ENCODE measurements around the gene MED20. TPM values are rescaled to one million over a fixed set of nuclear protein-coding genes. Genes with fewer than 3 reads are reported as not detected.

MED20 gene
- total RNA-seq, 1 experiment from 2014 or later: 24.5 TPM

DNA sequence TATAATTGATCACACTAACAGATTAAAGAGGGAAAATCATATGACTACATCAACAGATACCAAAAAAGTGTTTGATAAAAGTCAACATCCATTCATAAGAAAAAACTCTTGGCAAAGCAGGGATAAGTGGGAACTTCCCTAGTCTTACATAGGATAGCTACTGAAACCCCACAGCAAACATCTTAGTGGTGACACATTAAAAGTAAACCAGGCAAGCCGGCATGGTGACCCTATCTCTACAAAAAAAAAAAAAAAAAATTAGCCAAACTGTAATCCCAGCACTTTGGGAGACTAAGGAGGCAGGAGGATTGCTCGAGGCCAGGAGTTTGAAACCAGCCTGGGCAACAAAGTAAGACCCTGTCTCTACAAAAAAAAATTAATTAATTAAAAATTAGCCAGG is 34.5 kb upstream of the MED20 start:
- BruUV-seq (replicated peaks): no TSS peak
- ChIA-PET POLR2A (interaction anchor here (0.7 kb wide), 1 partner anchor 16 kb away, joined by 15 read pairs; no protein-coding TSS in a partner anchor), CTCF (no interaction called here)
- Histone ChIP-seq H3K36me3 (ENCODE audit: control insufficient read depth, insufficient read depth, low read length) (no peaks in the 10 kb centered on the region), H3K27ac (ENCODE audit: low read length) (no peak overlapping the region), H3K4me1 (ENCODE audit: control insufficient read depth, insufficient read depth, low read length) (no peaks in the 10 kb centered on the region), H3K27me3 (ENCODE audit: control insufficient read depth, insufficient read depth, low read length) (no peaks in the 10 kb centered on the region), H3K9me3 (ENCODE audit: control insufficient read depth, insufficient read depth, low read depth, low read length) (no peaks in the 10 kb centered on the region), H3K4me3 (ENCODE audit: low read depth in 2 of 2, low read length in 2 of 2) (no peak overlapping the region)
- no peak for ATAC-seq
- TF ChIP-seq SIN3A (IDR thresholded peaks at IDR 0.05; ENCODE audit: borderline replicate concordance, insufficient read depth, low read depth, low read length) (no peak), TCF7L2 (IDR thresholded peaks at IDR 0.05; ENCODE audit: low read depth, low read length) (no peak), POLR2AphosphoS5 (IDR thresholded peaks at IDR 0.05; ENCODE audit: low read depth, low read length) (no peak)
- TF ChIP-seq, protein P1, sequence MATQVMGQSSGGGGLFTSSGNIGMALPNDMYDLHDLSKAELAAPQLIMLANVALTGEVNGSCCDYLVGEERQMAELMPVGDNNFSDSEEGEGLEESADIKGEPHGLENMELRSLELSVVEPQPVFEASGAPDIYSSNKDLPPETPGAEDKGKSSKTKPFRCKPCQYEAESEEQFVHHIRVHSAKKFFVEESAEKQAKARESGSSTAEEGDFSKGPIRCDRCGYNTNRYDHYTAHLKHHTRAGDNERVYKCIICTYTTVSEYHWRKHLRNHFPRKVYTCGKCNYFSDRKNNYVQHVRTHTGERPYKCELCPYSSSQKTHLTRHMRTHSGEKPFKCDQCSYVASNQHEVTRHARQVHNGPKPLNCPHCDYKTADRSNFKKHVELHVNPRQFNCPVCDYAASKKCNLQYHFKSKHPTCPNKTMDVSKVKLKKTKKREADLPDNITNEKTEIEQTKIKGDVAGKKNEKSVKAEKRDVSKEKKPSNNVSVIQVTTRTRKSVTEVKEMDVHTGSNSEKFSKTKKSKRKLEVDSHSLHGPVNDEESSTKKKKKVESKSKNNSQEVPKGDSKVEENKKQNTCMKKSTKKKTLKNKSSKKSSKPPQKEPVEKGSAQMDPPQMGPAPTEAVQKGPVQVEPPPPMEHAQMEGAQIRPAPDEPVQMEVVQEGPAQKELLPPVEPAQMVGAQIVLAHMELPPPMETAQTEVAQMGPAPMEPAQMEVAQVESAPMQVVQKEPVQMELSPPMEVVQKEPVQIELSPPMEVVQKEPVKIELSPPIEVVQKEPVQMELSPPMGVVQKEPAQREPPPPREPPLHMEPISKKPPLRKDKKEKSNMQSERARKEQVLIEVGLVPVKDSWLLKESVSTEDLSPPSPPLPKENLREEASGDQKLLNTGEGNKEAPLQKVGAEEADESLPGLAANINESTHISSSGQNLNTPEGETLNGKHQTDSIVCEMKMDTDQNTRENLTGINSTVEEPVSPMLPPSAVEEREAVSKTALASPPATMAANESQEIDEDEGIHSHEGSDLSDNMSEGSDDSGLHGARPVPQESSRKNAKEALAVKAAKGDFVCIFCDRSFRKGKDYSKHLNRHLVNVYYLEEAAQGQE (IDR thresholded peaks at IDR 0.05; ENCODE audit: insufficient read depth in 1 of 2, low read depth in 2 of 2, low read length in 1 of 2): no peak
- TF ChIP-seq, protein P2, sequence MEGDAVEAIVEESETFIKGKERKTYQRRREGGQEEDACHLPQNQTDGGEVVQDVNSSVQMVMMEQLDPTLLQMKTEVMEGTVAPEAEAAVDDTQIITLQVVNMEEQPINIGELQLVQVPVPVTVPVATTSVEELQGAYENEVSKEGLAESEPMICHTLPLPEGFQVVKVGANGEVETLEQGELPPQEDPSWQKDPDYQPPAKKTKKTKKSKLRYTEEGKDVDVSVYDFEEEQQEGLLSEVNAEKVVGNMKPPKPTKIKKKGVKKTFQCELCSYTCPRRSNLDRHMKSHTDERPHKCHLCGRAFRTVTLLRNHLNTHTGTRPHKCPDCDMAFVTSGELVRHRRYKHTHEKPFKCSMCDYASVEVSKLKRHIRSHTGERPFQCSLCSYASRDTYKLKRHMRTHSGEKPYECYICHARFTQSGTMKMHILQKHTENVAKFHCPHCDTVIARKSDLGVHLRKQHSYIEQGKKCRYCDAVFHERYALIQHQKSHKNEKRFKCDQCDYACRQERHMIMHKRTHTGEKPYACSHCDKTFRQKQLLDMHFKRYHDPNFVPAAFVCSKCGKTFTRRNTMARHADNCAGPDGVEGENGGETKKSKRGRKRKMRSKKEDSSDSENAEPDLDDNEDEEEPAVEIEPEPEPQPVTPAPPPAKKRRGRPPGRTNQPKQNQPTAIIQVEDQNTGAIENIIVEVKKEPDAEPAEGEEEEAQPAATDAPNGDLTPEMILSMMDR (IDR thresholded peaks at IDR 0.05): no peak
- in situ Hi-C loops (cut with HindIII; ENCODE audit: low pct_unique_long_range_greater_than_20kb, low sequenced_read_pairs) (no loop called here), intact Hi-C loops (cut with micrococcal nuclease; ENCODE audit: unreplicated experiment) (no loop called here)
- no peak for DNase-seq (ENCODE audit: low read depth, low spot score)

DNA sequence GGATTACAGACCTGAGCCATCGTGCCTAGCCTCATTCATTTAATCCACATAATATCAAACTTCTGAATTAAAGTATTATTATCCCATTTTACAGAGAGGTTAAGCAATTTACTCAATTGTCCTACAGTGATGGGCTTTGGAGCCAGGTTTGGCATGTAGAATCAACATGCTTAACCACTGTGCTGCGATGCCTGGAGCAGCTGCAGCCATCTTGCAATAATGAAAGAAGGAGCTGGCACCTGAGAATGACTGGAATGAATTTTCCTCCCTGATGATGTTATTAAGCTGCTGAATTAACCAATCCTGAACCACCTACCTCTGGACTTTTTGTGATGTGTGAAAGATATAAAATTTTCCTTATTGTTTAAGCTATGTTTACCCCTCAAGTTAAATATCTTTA is 33.7 kb upstream of the MED20 start:
- no TSS peak for BruUV-seq (replicated peaks)
- no peaks in the 10 kb centered on the region for H3K9me3 ChIP-seq (ENCODE audit: control insufficient read depth, insufficient read depth, low read depth, low read length)
- intact Hi-C loops (cut with micrococcal nuclease; ENCODE audit: unreplicated experiment) (no loop called here), in situ Hi-C loops (cut with HindIII; ENCODE audit: low pct_unique_long_range_greater_than_20kb, low sequenced_read_pairs) (no loop called here)
- H3K36me3 ChIP-seq (ENCODE audit: control insufficient read depth, insufficient read depth, low read length): no peaks in the 10 kb centered on the region
- POLR2A ChIA-PET: interaction anchor here (0.7 kb wide), 2 partner anchors 15 to 22 kb away, joined by 3 to 15 read pairs; no protein-coding TSS in a partner anchor
- no peak overlapping the region for H3K4me3 ChIP-seq (ENCODE audit: low read depth in 2 of 2, low read length in 2 of 2)
- CTCF ChIA-PET: no interaction called here
- ATAC-seq (no peak), DNase-seq (ENCODE audit: low read depth, low spot score) (no peak)
- no peak overlapping the region for H3K27ac ChIP-seq (ENCODE audit: low read length)
- H3K4me1 ChIP-seq (ENCODE audit: control insufficient read depth, insufficient read depth, low read length): no peaks in the 10 kb centered on the region
- no peaks in the 10 kb centered on the region for H3K27me3 ChIP-seq (ENCODE audit: control insufficient read depth, insufficient read depth, low read length)
- TF ChIP-seq, protein P1 (IDR thresholded peaks at IDR 0.05; ENCODE audit: insufficient read depth in 1 of 2, low read depth in 2 of 2, low read length in 1 of 2): no peak
- no peak for TF ChIP-seq TCF7L2 (IDR thresholded peaks at IDR 0.05; ENCODE audit: low read depth, low read length)
- TF ChIP-seq, protein P2 (IDR thresholded peaks at IDR 0.05): no peak
- no peak for TF ChIP-seq SIN3A (IDR thresholded peaks at IDR 0.05; ENCODE audit: borderline replicate concordance, insufficient read depth, low read depth, low read length)
- TF ChIP-seq POLR2AphosphoS5 (IDR thresholded peaks at IDR 0.05; ENCODE audit: low read depth, low read length): no peak

All from Panc1 (cell line).